GM10266 (cell line): ENCODE data around the gene DNAJC13.
A peak's percentile ranks its signal among the peaks of the same experiment; 100 is the strongest.

Source experiments
- DNase-seq: peaks from one replicate; pipeline ENCODE4 v3.0.0; 2012; ENCODE audit errors: extremely low spot score
- TF ChIP-seq, protein P1 (sequence below): IDR thresholded peaks from 2 replicates; pipeline ENCODE4 v1.5.1; 2012; ENCODE audit warnings: mild to moderate bottlenecking, low read depth; ENCODE audit not compliant: control insufficient read depth, insufficient read depth; ENCODE audit errors: missing control alignments

The DNAJC13 gene

DNA sequence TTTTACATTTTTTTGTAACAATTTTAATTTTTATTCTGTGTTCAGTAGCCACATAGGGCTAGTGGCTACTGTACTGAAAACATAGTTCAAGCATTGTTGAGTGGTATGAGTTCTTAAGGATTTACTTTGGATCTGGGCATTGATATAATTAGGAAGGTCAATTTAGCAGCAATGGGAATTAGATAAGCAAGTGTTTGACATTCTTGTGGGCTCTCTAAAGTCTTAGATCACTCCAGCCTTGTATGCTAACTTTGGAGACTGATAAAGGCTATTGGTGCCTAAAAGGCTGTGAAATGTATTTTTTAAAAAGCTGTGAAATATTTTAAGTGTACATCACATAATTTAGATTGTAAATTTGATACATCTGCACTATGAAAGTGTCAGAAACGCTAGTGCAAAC lies 2.5 kb upstream of the DNAJC13 start:
- TF ChIP-seq, protein P1, sequence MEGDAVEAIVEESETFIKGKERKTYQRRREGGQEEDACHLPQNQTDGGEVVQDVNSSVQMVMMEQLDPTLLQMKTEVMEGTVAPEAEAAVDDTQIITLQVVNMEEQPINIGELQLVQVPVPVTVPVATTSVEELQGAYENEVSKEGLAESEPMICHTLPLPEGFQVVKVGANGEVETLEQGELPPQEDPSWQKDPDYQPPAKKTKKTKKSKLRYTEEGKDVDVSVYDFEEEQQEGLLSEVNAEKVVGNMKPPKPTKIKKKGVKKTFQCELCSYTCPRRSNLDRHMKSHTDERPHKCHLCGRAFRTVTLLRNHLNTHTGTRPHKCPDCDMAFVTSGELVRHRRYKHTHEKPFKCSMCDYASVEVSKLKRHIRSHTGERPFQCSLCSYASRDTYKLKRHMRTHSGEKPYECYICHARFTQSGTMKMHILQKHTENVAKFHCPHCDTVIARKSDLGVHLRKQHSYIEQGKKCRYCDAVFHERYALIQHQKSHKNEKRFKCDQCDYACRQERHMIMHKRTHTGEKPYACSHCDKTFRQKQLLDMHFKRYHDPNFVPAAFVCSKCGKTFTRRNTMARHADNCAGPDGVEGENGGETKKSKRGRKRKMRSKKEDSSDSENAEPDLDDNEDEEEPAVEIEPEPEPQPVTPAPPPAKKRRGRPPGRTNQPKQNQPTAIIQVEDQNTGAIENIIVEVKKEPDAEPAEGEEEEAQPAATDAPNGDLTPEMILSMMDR = no peak
- DNase-seq = no peak

DNA sequence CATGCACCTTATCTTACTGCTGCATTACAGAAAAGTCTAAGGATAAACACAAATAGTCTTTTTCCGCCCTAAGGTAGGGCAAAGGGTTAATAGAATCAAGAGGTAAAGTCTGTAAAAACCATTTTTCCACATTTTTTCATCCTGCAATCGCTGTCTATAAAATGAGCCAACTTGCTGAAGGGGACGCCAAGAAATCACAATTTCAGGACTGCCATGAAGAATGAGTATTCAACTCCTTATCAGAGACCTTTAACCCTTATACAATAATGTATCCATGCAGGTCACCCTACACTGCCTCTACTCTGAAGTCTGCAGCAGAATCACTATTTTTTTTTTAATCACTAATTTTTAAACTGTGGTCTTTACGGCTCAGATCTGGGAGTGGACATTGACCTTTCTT lies 1.1 kb upstream of the DNAJC13 start:
- DNase-seq = no peak
- TF ChIP-seq, protein P1 = no peak

DNA sequence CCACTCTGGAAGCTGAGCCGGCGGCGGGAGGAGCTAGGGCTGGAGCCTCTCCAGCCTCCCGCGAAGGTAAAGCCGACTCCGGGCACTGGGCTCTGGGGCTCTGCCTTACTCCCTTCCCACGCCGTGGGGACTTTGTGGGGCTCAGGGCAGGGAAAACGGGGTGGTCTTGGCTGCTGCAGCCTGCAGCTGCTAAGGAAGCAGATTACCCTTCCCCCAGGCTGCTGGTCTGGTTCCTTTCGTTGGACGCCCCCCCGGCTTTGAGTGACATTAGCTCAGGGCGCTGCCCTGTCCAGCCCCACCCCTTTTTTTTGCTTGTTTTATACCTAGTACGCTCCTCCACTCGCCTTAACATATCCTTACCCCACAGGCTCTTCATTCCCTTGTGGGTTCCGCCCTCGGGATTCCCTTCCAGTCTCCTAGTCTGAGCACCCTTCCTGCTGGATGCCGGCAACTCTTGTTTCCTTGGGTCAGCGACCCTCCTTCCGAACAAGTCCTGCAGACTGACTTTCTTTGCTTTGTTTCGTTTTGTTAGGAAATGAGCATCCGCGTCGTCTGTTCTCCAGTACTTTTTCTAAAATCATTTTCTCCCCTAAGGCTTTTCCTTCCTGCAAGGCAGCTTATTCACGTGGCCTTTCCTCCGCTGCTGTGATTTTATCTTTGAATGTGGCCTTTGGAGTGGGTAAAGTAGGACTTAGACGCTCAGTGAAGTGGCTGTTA lies 551 bp downstream of the DNAJC13 start:
- TF ChIP-seq, protein P1 = no peak
- peak; percentile 63 for DNase-seq

- TF ChIP-seq, protein P1 = no peak
- DNase-seq = no peak
These were observed 1.6 kb downstream of the DNAJC13 start for GRCh38 chr3:132418916-132419315.

- TF ChIP-seq, protein P1 = no peak
- DNase-seq = no peak
These were observed 4.5 kb downstream of the DNAJC13 start for GRCh38 chr3:132421832-132422231.

DNA sequence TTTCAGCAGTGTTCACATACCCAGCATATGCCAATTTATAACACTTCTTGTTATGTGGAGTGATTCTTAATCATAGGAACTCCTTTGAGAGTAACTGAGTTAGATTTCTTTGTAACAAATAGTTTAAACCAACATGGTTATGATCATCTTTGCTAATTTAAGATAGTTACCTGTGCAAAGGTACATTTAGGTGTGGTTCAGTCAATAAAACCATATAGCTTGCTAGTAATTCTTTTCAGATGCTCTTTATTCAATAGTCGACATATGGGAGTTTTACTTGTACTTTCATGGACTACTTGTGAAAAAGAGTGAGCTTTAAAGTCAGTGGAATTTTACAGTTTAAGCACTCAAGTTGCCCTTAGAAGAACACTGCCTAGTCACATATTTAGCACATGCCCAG lies 5.2 kb downstream of the DNAJC13 start:
- TF ChIP-seq, protein P1 = no peak

GRCh38 chr3:132432639-132433038 lies 15.3 kb downstream of the DNAJC13 start:
- TF ChIP-seq, protein P1 = no peak
- no peak for DNase-seq

More for the DNA sequence above, 5.2 kb downstream of the DNAJC13 start:
- DNase-seq = no peak
